Activated B cell treated with CpG ODN at 0.5 μM for 24 hours (primary cell): ENCODE data around the gene TBX2. TPM values are rescaled to one million over a fixed set of nuclear protein-coding genes. Genes with fewer than 3 reads are reported as not detected.
"Not testable (repeated sequence)": the region's sequence is repeated elsewhere in the genome, so short reads cannot be mapped to it uniquely, and the experiment has no call there.

Experiments used
- ATAC-seq: fragments of 200-7000 bp; cut with Tn5 transposase; one replicate; pipeline ENCODE4 v1.10.0; 2021; ENCODE audit warnings: low read depth, mild to moderate bottlenecking, moderate library complexity
- CTCF ChIA-PET: fragments of 350-600 bp; sonication (Branson Sonifier 250); formaldehyde crosslinking; loops from one replicate; lab custom pipeline; 2021; ENCODE audit warnings: antibody characterized with exemption; lab: Charles Lee
- POLR2A ChIA-PET: fragments of 350-600 bp; sonication (Branson Sonifier 250); formaldehyde crosslinking; loops from one replicate; lab custom pipeline; 2021; ENCODE audit warnings: antibody characterized with exemption; lab: Charles Lee
- DNase-seq: peaks from one replicate; pipeline ENCODE4 v3.0.0; 2022
- H3K27ac Mint-ChIP-seq: one replicate; pipeline ENCODE4 v1.8.0; 2020; ENCODE audit warnings: mixed read lengths
- H3K27me3 Mint-ChIP-seq: one replicate; pipeline ENCODE4 v1.8.0; 2021; ENCODE audit warnings: mixed read lengths
- H3K36me3 Mint-ChIP-seq: one replicate; pipeline ENCODE4 v1.8.0; 2021; ENCODE audit warnings: low read depth, mixed read lengths
- H3K4me1 Mint-ChIP-seq: one replicate; pipeline ENCODE4 v1.8.0; 2021; ENCODE audit warnings: mixed read lengths
- H3K4me3 Mint-ChIP-seq: one replicate; pipeline ENCODE4 v1.8.0; 2020; ENCODE audit warnings: mild to moderate bottlenecking, mixed read lengths
- H3K9me3 Mint-ChIP-seq: one replicate; pipeline ENCODE4 v1.8.0; 2020; ENCODE audit warnings: mixed read lengths
- intact Hi-C: fragments of 100-400 bp; cut with micrococcal nuclease; formaldehyde crosslinking; loops from one replicate; pipeline ENCODE4 v1.15.1; 2024
- total RNA-seq: library from RNA; stranded (reverse); gene quantifications from 2 replicates; pipeline ENCODE4 v1.2.3, GENCODE V29; 2022
- TF ChIP-seq, protein P1 (sequence below): fragments of 200-600 bp; IDR thresholded peaks from one replicate; pipeline ENCODE4 v1.8.0; 2022; ENCODE audit warnings: antibody characterized with exemption, mild to moderate bottlenecking

TBX2 gene
- total RNA-seq, 1 donor from 2014 or later, result not detected

DNA sequence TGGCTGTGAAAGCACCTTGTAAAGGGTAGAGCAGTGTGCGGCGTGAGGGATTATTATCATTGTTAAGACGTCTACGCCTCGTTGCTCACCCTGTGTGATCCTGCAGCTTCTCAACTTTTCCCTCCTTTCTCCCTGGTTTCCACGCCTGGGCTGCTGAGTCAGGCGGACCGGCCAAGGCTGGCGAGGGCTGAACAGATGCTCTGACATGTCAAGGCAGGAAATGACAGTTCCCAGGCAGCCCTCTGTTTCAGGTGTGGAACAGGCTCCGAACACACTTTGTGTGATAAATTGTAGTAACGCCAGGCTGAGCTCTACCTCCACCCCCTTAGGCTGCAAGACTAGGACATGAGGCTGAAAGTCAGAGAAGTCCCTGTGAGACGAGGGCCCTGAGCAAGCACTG is 46.0 kb upstream of the TBX2 start:
- TF ChIP-seq, protein P1, sequence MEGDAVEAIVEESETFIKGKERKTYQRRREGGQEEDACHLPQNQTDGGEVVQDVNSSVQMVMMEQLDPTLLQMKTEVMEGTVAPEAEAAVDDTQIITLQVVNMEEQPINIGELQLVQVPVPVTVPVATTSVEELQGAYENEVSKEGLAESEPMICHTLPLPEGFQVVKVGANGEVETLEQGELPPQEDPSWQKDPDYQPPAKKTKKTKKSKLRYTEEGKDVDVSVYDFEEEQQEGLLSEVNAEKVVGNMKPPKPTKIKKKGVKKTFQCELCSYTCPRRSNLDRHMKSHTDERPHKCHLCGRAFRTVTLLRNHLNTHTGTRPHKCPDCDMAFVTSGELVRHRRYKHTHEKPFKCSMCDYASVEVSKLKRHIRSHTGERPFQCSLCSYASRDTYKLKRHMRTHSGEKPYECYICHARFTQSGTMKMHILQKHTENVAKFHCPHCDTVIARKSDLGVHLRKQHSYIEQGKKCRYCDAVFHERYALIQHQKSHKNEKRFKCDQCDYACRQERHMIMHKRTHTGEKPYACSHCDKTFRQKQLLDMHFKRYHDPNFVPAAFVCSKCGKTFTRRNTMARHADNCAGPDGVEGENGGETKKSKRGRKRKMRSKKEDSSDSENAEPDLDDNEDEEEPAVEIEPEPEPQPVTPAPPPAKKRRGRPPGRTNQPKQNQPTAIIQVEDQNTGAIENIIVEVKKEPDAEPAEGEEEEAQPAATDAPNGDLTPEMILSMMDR, result no peak
- Mint-ChIP-seq H3K4me1 (no peaks in the 10 kb centered on the region), H3K27ac (no peak overlapping the region), H3K9me3 (no peaks in the 10 kb centered on the region), H3K4me3 (no peak overlapping the region), H3K27me3 (no peaks in the 10 kb centered on the region), H3K36me3 (no peaks in the 10 kb centered on the region)
- ATAC-seq (no peak), DNase-seq (no peak)
- intact Hi-C loops, result no loop called here
- CTCF ChIA-PET, result no interaction called here
- POLR2A ChIA-PET, result no interaction called here

DNA sequence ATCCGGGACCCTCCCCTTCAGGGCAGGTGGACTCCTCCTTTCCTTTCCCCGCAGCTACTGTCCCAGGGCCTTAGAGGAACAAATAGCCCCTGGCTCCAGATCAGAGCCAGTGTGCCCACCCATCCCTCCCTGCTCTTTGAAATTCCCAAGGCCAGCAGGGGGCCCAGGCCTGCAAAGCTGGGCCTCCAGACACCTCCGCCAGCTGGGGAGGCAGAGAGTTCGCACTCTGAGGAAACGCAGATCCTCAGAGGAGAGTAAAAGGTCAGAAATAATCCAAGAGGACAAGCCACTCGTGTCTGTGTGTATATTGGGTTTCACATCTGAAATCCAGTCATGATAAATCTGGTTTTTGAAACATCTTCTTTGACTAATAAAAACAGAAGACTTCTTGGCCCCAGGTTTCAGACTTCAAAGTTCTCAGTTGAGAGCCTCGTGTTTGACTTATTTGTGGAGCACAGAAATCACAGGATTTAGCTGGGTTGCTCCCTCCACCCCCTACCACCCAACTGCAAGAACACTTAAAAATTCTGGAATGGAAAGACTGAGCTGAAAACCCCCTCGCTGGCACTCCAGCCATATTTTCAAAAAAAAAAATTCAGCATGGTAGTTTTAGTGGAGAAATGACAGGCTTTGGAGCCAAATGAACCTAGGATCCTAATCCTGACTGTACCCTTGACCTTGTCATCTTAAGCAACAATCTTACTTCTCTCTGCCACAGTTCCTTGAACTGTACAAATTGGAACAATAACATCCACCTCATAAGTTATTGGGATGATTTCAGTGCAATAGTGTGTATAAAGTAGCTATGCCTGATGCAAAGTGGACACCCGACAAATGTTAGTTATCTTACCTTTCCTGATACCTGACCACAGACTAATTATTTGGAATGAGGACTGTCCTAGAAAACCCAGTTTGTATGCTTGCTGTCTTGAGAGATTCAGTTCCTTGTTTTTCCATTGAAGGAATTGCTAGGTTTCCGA is 44.5 kb upstream of the TBX2 start:
- Mint-ChIP-seq H3K27ac (no peak overlapping the region), H3K36me3 (no peaks in the 10 kb centered on the region), H3K27me3 (no peaks in the 10 kb centered on the region), H3K4me1 (no peaks in the 10 kb centered on the region), H3K4me3 (no peak overlapping the region), H3K9me3 (no peaks in the 10 kb centered on the region)
- ChIA-PET CTCF (interaction anchor here (1.1 kb wide), 1 partner anchor 634 kb away, joined by 4 read pairs; no protein-coding TSS in a partner anchor), POLR2A (no interaction called here)
- TF ChIP-seq, protein P1, result no peak
- no peak for DNase-seq
- ATAC-seq, result no peak
- intact Hi-C loops, result no loop called here

DNA sequence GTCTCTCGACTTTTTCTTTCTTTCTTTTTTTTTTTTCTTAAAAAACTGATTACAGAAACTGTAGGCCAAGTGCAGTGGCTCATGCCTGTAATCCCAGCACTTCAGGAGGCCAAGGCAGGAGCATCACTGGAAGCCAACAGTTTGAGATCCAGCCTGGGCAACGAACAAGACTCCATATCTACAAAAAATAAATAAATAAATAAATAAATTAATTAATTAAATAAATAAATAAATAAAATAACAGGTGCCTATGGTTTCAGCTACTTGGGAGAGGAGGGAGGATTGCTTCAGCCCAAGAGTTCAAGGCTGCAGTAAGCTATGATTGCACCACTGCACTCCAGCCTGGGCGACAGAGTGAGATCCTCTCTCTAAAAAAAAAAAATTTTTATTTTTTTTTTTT is 42.6 kb upstream of the TBX2 start:
- H3K4me1 Mint-ChIP-seq, H3K27me3 Mint-ChIP-seq, intact Hi-C loops, DNase-seq, ATAC-seq, H3K4me3 Mint-ChIP-seq, POLR2A ChIA-PET, H3K36me3 Mint-ChIP-seq, H3K27ac Mint-ChIP-seq, H3K9me3 Mint-ChIP-seq: not testable (repeated sequence)
- CTCF ChIA-PET, result interaction anchor here (0.6 kb wide), 1 partner anchor 343 kb away, joined by 3 read pairs; no protein-coding TSS in a partner anchor

DNA sequence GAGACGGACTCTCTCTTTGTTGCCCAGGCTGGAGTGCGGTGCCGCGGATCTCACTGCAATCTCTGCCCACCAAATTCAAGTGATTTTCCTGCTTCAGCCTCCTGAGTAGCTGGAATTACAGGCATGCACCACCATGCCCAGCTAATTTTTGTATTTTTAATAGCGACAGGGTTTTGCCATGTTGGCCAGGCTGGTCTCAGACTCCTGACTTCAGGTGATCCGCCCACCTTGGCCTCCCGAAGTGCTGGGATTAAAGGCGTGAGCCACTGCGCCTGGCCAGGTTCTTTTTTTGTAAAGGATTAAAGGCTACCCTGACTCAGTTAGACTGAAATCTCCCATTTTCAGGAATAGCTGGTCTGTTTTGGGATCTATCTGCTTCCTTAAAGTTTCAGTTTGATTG is 40.1 kb upstream of the TBX2 start:
- H3K27me3 Mint-ChIP-seq, H3K4me3 Mint-ChIP-seq, DNase-seq, intact Hi-C loops, ATAC-seq, H3K9me3 Mint-ChIP-seq, H3K27ac Mint-ChIP-seq, H3K36me3 Mint-ChIP-seq, H3K4me1 Mint-ChIP-seq, POLR2A ChIA-PET: not testable (repeated sequence)
- CTCF ChIA-PET, result interaction anchor here (1.4 to 1.6 kb wide), 2 partner anchors 358 to 639 kb away, joined by 6 to 7 read pairs; no protein-coding TSS in a partner anchor

DNA sequence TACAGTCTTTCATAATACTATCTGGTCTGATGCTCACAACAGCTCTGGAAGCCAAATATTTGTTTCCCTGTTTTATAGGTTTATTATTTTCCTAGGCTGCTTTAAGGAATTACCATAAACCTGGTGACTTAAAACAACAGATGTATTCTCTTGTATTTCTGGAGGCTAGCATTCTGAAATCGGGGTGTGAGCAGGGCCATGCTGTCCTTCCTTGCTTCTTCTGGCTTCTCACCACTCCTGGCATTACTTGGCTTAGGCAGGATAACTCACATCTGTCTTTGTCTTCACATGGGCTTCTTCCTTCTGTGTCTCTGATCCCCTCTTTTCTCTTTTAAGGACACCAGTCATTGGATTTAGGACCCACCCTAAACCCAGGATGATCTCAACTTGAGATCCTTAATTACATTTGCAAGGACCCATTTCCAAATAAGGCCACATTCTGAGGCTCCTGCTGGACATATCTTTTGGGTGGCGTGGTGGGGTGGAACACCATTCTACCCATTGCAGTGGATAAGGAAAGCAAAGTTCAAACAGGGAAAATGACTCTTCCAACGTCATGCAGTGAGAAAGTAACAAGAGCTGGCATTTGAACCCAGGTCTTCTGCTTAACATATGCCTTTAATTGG is 39.2 kb upstream of the TBX2 start:
- no peaks in the 10 kb centered on the region for H3K27me3 Mint-ChIP-seq
- H3K36me3 Mint-ChIP-seq, result no peaks in the 10 kb centered on the region
- H3K4me1 Mint-ChIP-seq, result no peaks in the 10 kb centered on the region
- no peak for DNase-seq
- TF ChIP-seq, protein P1, result no peak
- H3K27ac Mint-ChIP-seq, result no peak overlapping the region
- no peaks in the 10 kb centered on the region for H3K9me3 Mint-ChIP-seq
- ATAC-seq, result no peak
- intact Hi-C loops, result no loop called here
- POLR2A ChIA-PET, result no interaction called here
- CTCF ChIA-PET, result no interaction called here
- H3K4me3 Mint-ChIP-seq, result no peak overlapping the region

DNA sequence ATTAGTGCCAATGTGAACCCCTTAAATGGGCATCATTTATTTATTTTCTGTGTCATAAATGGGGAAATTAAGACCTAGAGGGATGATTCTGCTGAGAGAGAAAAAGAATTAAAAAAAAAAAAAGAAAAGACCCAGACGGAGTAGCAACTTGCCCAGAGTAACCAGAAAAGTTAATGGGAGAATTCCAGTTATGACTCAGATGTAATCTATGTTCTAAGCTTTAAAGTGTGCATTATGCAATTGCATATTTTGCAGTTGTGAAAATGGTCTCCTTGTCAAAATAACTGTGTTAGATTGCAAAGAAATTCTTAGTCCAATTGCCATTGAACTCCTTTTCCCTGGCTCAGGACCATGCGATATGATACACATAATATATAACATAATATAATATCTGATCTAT is 38.6 kb upstream of the TBX2 start:
- intact Hi-C loops, result no loop called here
- Mint-ChIP-seq H3K9me3 (no peaks in the 10 kb centered on the region), H3K27ac (no peak overlapping the region), H3K36me3 (no peaks in the 10 kb centered on the region), H3K27me3 (no peaks in the 10 kb centered on the region), H3K4me3 (no peak overlapping the region), H3K4me1 (no peaks in the 10 kb centered on the region)
- POLR2A ChIA-PET, result no interaction called here
- no peak for DNase-seq
- ATAC-seq, result no peak
- TF ChIP-seq, protein P1, result no peak
- CTCF ChIA-PET, result no interaction called here
